ENCODE results near the gene CELF6. TPM values are rescaled to one million over a fixed set of nuclear protein-coding genes. Genes with fewer than 3 reads are reported as not detected.

Gene CELF6
- total RNA-seq, 2 experiments from 2014 or later: 2.4 TPM

DNA sequence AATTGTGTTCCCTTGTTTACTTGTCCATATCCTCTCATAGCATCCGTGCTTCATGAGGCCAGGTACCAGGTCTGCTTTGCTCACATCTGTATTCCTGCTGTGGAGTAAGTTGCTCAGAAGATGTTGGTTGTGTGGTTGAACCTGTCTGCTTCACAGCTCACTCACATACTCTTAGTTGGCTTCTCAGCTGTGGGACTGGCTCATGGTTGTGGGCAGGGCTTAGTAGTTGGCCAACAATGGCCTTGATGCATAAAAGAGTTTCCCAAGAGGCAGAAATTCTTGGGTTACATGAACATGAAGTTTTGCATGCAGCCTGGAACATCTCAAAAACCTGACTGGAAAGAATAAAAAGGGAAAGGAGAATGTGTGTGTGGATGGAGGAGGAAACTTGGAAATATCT lies 17.0 kb downstream of the CELF6 start:
- Mint-ChIP-seq H3K36me3 (ENCODE audit: low read depth) (no peaks in the 10 kb centered on the region), H3K27ac (no peak overlapping the region), H3K4me1 (ENCODE audit: low read depth) (no peaks in the 10 kb centered on the region), H3K9me3 (no peaks in the 10 kb centered on the region), H3K27me3 (no peaks in the 10 kb centered on the region), H3K4me3 (no peak overlapping the region)
- intact Hi-C loops (cut with DNase I, micrococcal nuclease): no loop called here
- TF ChIP-seq, protein P1, sequence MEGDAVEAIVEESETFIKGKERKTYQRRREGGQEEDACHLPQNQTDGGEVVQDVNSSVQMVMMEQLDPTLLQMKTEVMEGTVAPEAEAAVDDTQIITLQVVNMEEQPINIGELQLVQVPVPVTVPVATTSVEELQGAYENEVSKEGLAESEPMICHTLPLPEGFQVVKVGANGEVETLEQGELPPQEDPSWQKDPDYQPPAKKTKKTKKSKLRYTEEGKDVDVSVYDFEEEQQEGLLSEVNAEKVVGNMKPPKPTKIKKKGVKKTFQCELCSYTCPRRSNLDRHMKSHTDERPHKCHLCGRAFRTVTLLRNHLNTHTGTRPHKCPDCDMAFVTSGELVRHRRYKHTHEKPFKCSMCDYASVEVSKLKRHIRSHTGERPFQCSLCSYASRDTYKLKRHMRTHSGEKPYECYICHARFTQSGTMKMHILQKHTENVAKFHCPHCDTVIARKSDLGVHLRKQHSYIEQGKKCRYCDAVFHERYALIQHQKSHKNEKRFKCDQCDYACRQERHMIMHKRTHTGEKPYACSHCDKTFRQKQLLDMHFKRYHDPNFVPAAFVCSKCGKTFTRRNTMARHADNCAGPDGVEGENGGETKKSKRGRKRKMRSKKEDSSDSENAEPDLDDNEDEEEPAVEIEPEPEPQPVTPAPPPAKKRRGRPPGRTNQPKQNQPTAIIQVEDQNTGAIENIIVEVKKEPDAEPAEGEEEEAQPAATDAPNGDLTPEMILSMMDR (IDR thresholded peaks at IDR 0.05): no peak
- Histone ChIP-seq H3K36me3 (ENCODE audit: insufficient read depth, low read length) (no peaks in the 10 kb centered on the region), H3K27ac (ENCODE audit: low read depth in 1 of 2, low read length in 2 of 2) (no peak overlapping the region), H3K9me3 (ENCODE audit: control insufficient read depth in 1 of 2, insufficient read depth in 1 of 2, low read length in 2 of 2) (no peaks in the 10 kb centered on the region), H3K4me3 (ENCODE audit: low read length) (no peak overlapping the region), H3K27me3 (ENCODE audit: control insufficient read depth in 1 of 2, insufficient read depth in 2 of 2, low read length in 2 of 2) (no peaks in the 10 kb centered on the region), H3K4me1 (ENCODE audit: insufficient read depth, low read length) (peaks cover 11% of the 10 kb centered on the region)
- POLR2A ChIA-PET: no interaction called here
- CTCF ChIA-PET: interaction anchor here (1.1 kb wide), 1 partner anchor 9 kb away, joined by 3 read pairs; no protein-coding TSS in a partner anchor
- ATAC-seq (ENCODE audit: poor library complexity) (no peak), DNase-seq (no peak)

DNA sequence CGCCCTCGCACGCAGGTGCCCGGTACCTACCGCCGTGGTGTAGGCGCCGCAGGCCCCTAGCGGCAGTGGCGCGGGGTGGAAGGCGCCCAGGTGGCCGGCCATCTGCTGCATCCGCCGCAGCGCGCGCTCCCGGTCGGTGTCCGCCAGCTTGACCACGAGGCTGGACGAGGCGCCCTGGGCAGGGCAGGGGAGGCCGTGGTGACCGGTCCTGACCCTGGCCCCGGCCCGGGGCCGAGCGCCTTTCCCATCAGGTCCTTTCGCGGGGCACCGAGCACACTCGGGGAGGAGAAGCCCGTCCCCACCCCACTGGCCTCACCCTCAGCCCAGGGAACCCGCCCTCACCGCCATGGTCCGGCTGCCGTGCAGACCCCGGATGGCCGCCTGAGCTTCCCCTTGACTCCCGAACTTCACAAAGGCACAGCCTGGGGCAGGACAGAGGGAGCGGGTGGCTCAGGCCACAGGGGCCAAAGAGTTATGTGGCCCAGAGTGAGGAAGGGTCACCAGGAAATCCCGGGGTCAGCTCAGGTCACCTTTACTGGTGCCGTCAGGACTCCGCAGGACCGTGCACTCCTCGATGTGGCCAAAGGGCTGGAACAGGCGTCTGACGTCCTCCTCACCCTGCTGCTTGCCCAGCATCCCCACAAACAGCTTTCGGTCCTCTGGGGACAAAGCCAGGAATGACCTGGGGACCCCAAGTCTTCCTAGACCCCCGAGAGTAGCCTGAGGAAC lies 30.2 kb downstream of the CELF6 start:
- TF ChIP-seq, protein P1 (IDR thresholded peaks at IDR 0.05): no peak
- no peak overlapping the region for H3K27ac Mint-ChIP-seq
- intact Hi-C loops (cut with DNase I, micrococcal nuclease): no loop called here

DNA sequence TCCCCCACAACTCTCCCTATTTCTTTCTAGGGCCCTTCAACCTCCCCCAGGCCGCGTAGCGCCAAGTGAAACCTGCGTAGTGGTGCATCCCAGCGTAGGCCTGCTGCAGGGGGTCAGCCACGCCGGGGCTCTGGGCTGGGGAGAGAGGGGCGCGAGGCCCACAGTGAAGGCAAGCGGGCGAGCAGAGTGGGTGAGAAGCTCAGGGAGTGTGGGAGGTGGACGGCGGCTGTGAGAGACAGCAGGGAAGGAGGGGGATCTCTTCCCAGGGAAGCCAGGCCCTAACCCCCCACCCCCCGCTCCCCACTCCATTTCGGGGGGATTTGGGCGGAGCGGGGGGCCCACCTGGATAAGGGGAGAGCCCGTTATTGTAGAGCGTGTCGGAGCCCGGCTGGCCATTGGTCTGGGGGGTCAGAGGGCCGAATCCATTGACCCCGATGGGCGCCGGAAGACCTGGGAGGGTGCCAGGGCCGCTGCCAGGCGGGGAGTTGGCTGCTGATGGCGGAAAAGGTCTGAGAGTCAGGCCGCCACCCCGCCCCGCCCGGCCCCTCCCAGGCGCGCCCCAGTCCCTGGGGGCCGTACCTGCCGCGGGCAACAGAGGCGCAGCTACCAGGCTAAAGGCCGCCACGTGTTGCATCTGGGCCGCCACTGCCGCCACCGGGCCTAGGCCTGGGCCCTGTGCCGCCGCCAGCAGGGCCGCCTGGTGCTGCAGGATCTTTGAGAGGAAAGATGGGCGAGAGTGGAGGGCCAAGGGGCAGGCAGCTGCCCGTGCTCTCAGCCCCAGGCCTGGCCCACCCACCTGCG lies 31.0 kb downstream of the CELF6 start:
- ChIA-PET CTCF (no interaction called here), POLR2A (no interaction called here)
- no peak for ATAC-seq (ENCODE audit: poor library complexity)
- H3K36me3 Mint-ChIP-seq (ENCODE audit: low read depth): no peaks in the 10 kb centered on the region
- intact Hi-C loops (cut with DNase I, micrococcal nuclease): no loop called here
- TF ChIP-seq, protein P1 (IDR thresholded peaks at IDR 0.05): no peak
- no peaks in the 10 kb centered on the region for H3K4me1 Mint-ChIP-seq (ENCODE audit: low read depth)
- H3K9me3 Mint-ChIP-seq: no peaks in the 10 kb centered on the region
- no peak for DNase-seq
- H3K4me1 ChIP-seq (ENCODE audit: insufficient read depth, low read length): no peaks in the 10 kb centered on the region
- H3K36me3 ChIP-seq (ENCODE audit: insufficient read depth, low read length): no peaks in the 10 kb centered on the region
- H3K27me3 ChIP-seq (ENCODE audit: control insufficient read depth in 1 of 2, insufficient read depth in 2 of 2, low read length in 2 of 2): no peaks in the 10 kb centered on the region
- no peak overlapping the region for H3K27ac ChIP-seq (ENCODE audit: low read depth in 1 of 2, low read length in 2 of 2)
- no peaks in the 10 kb centered on the region for H3K9me3 ChIP-seq (ENCODE audit: control insufficient read depth in 1 of 2, insufficient read depth in 1 of 2, low read length in 2 of 2)
- no peak overlapping the region for H3K27ac Mint-ChIP-seq
- no peak overlapping the region for H3K4me3 ChIP-seq (ENCODE audit: low read length)
- H3K4me3 Mint-ChIP-seq: no peak overlapping the region
- H3K27me3 Mint-ChIP-seq: no peaks in the 10 kb centered on the region

More for the DNA sequence above, 30.2 kb downstream of the CELF6 start:
- Histone ChIP-seq H3K27me3 (ENCODE audit: control insufficient read depth in 1 of 2, insufficient read depth in 2 of 2, low read length in 2 of 2) (no peaks in the 10 kb centered on the region), H3K4me3 (ENCODE audit: low read length) (no peak overlapping the region), H3K4me1 (ENCODE audit: insufficient read depth, low read length) (no peaks in the 10 kb centered on the region), H3K9me3 (ENCODE audit: control insufficient read depth in 1 of 2, insufficient read depth in 1 of 2, low read length in 2 of 2) (no peaks in the 10 kb centered on the region), H3K27ac (ENCODE audit: low read depth in 1 of 2, low read length in 2 of 2) (no peak overlapping the region), H3K36me3 (ENCODE audit: insufficient read depth, low read length) (no peaks in the 10 kb centered on the region)
- no peak for ATAC-seq (ENCODE audit: poor library complexity)
- Mint-ChIP-seq H3K4me3 (no peak overlapping the region), H3K27me3 (no peaks in the 10 kb centered on the region), H3K9me3 (no peaks in the 10 kb centered on the region), H3K36me3 (ENCODE audit: low read depth) (no peaks in the 10 kb centered on the region), H3K4me1 (ENCODE audit: low read depth) (no peaks in the 10 kb centered on the region)
- no peak for DNase-seq
- ChIA-PET CTCF (no interaction called here), POLR2A (no interaction called here)

All from CD4-positive, alpha-beta T cell (primary cell).